HEK293 (cell line): ENCODE measurements around the gene KDM3B.
A peak's percentile ranks its signal among the peaks of the same experiment; 100 is the strongest.

Experiments used
- CTCF ChIA-PET: fragments of 350-600 bp; formaldehyde crosslinking; extraction: SDS; loops from one replicate; lab custom pipeline; 2021; ENCODE audit warnings: antibody characterized with exemption; lab: Yijun Ruan, JAX
- POLR2A ChIA-PET: fragments of 300-600 bp; formaldehyde crosslinking; extraction: SDS; loops from one replicate; lab custom pipeline; 2020; ENCODE audit warnings: antibody characterized with exemption, inconsistent platforms; lab: Yijun Ruan, JAX
- H3K27ac ChIP-seq: fragments of 200-500 bp; sonication (Bioruptor generic); 2 replicates; pipeline ENCODE4 v1.5.1; 2014; ENCODE audit warnings: low read depth, low read length, control low read depth, inconsistent platforms; ENCODE audit errors: extremely low read depth
- H3K36me3 ChIP-seq, 2 experiments: fragments of 200-500 bp in 1 of 2; sonication (Bioruptor generic) in 1 of 2; 1 replicate in 1 of 2; 2 replicates in 1 of 2; pipeline ENCODE4 v1.5.1; 2014 to 2017; ENCODE audit warnings: inconsistent platforms in 2 of 2, low read length in 2 of 2; ENCODE audit not compliant: control insufficient read depth in 2 of 2, insufficient read depth in 1 of 2
- H3K4me1 ChIP-seq: fragments of 200-500 bp; sonication (Bioruptor generic); 2 replicates; pipeline ENCODE4 v1.5.1; 2014; ENCODE audit warnings: mild to moderate bottlenecking, low read length, inconsistent platforms; ENCODE audit not compliant: control insufficient read depth, insufficient read depth
- H3K4me3 ChIP-seq: 2 replicates; pipeline ENCODE4 v1.5.1; 2011; ENCODE audit warnings: low read depth, mild to moderate bottlenecking, control low read depth, low read length, moderate library complexity
- H3K9me3 ChIP-seq: fragments of 200-500 bp; sonication (Bioruptor generic); 2 replicates; pipeline ENCODE4 v1.5.1; 2014; ENCODE audit warnings: low read depth, low read length, inconsistent platforms; ENCODE audit not compliant: control insufficient read depth, insufficient read depth
- KLF8 ChIP-seq: fragments of 450-650 bp; formaldehyde crosslinking; IDR thresholded peaks from 2 replicates; pipeline ENCODE4 v1.5.1; 2016; ENCODE audit warnings: missing biosample characterization, missing genetic modification characterization
- REST ChIP-seq: fragments of 450-650 bp; formaldehyde crosslinking; IDR thresholded peaks from 2 replicates; pipeline ENCODE4 v1.5.1; 2016; ENCODE audit warnings: missing biosample characterization, missing genetic modification characterization
- ZBTB10 ChIP-seq: fragments of 450-650 bp; formaldehyde crosslinking; IDR thresholded peaks from 2 replicates; pipeline ENCODE4 v1.5.1; 2016; ENCODE audit warnings: missing biosample characterization, missing genetic modification characterization
- ZBTB48 ChIP-seq: fragments of 450-650 bp; formaldehyde crosslinking; IDR thresholded peaks from 2 replicates; pipeline ENCODE4 v1.5.1; 2016; ENCODE audit warnings: missing biosample characterization, missing genetic modification characterization
- ZBTB6 ChIP-seq: fragments of 450-650 bp; formaldehyde crosslinking; IDR thresholded peaks from 2 replicates; pipeline ENCODE4 v1.5.1; 2017; ENCODE audit warnings: missing biosample characterization, missing genetic modification characterization
- ZEB2 ChIP-seq: fragments of 450-650 bp; formaldehyde crosslinking; IDR thresholded peaks from 2 replicates; pipeline ENCODE4 v1.5.1; 2016; ENCODE audit warnings: missing biosample characterization, missing genetic modification characterization
- ZFP37 ChIP-seq: fragments of 450-650 bp; formaldehyde crosslinking; IDR thresholded peaks from 2 replicates; pipeline ENCODE4 v1.5.1; 2016; ENCODE audit warnings: missing biosample characterization, missing genetic modification characterization
- ZNF24 ChIP-seq: fragments of 450-650 bp; formaldehyde crosslinking; IDR thresholded peaks from 2 replicates; pipeline ENCODE4 v1.5.1; 2016; ENCODE audit warnings: missing biosample characterization, missing genetic modification characterization
- ZNF324 ChIP-seq: fragments of 450-650 bp; formaldehyde crosslinking; IDR thresholded peaks from 2 replicates; pipeline ENCODE4 v1.5.1; 2016; ENCODE audit warnings: missing biosample characterization, missing genetic modification characterization
- ZNF335 ChIP-seq: fragments of 450-650 bp; formaldehyde crosslinking; conservative IDR thresholded peaks from 2 replicates; pipeline ENCODE4 v1.5.1; 2016; ENCODE audit warnings: missing biosample characterization, missing genetic modification characterization
- ZNF341 ChIP-seq: fragments of 450-650 bp; formaldehyde crosslinking; IDR thresholded peaks from 2 replicates; pipeline ENCODE4; 2016; ENCODE audit warnings: low read depth, missing biosample characterization, missing genetic modification characterization
- ZNF362 ChIP-seq: fragments of 450-650 bp; formaldehyde crosslinking; IDR thresholded peaks from 2 replicates; pipeline ENCODE4 v1.5.1; 2016; ENCODE audit warnings: missing biosample characterization, missing genetic modification characterization
- ZNF398 ChIP-seq: fragments of 450-650 bp; formaldehyde crosslinking; IDR thresholded peaks from 2 replicates; pipeline ENCODE4 v1.5.1; 2017; ENCODE audit warnings: missing biosample characterization, missing genetic modification characterization
- ZNF416 ChIP-seq: fragments of 450-650 bp; formaldehyde crosslinking; IDR thresholded peaks from 2 replicates; pipeline ENCODE4 v1.5.1; 2016; ENCODE audit warnings: missing biosample characterization, missing genetic modification characterization
- ZNF426 ChIP-seq: fragments of 450-650 bp; formaldehyde crosslinking; IDR thresholded peaks from 2 replicates; pipeline ENCODE4 v1.5.1; 2017; ENCODE audit warnings: missing biosample characterization, missing genetic modification characterization, mild to moderate bottlenecking, inconsistent platforms, moderate library complexity
- ZNF501 ChIP-seq: fragments of 450-650 bp; formaldehyde crosslinking; IDR thresholded peaks from 2 replicates; pipeline ENCODE4 v1.5.1; 2016; ENCODE audit warnings: missing biosample characterization, missing genetic modification characterization
- ZNF561 ChIP-seq: fragments of 450-650 bp; IDR thresholded peaks from 2 replicates; pipeline ENCODE4 v1.5.1; 2018; ENCODE audit warnings: missing biosample characterization, missing genetic modification characterization, borderline replicate concordance
- ZNF600 ChIP-seq: fragments of 450-650 bp; formaldehyde crosslinking; IDR thresholded peaks from 2 replicates; pipeline ENCODE4 v1.5.1; 2016; ENCODE audit warnings: missing biosample characterization, missing genetic modification characterization
- ZNF621 ChIP-seq: fragments of 450-650 bp; formaldehyde crosslinking; IDR thresholded peaks from 2 replicates; pipeline ENCODE4 v1.5.1; 2017; ENCODE audit warnings: missing biosample characterization, missing genetic modification characterization
- ZNF629 ChIP-seq: fragments of 450-650 bp; formaldehyde crosslinking; IDR thresholded peaks from 2 replicates; pipeline ENCODE4 v1.5.1; 2017; ENCODE audit warnings: missing biosample characterization, missing genetic modification characterization
- ZNF692 ChIP-seq: fragments of 450-650 bp; formaldehyde crosslinking; IDR thresholded peaks from 2 replicates; pipeline ENCODE4 v1.5.1; 2016; ENCODE audit warnings: missing biosample characterization, missing genetic modification characterization
- ZNF707 ChIP-seq: fragments of 450-650 bp; formaldehyde crosslinking; IDR thresholded peaks from 2 replicates; pipeline ENCODE4 v1.5.1; 2016; ENCODE audit warnings: missing biosample characterization, missing genetic modification characterization
- ZNF785 ChIP-seq: fragments of 450-650 bp; formaldehyde crosslinking; IDR thresholded peaks from 2 replicates; pipeline ENCODE4 v1.5.1; 2016; ENCODE audit warnings: missing biosample characterization, missing genetic modification characterization

The KDM3B gene

GRCh38 chr5:138449501-138450239 lies 97.2 kb downstream of the KDM3B start:
- Histone ChIP-seq H3K4me1 (0 out of 2 replicates have a peak, but pooled peaks cover 2% of the 10 kb centered on the region), H3K27ac (no peak overlapping the region), H3K9me3 (no peaks in the 10 kb centered on the region), H3K36me3 (peaks cover 0 to 7% of the 10 kb centered on the region in 2 experiments; a peak in 1 of 3 replicates), H3K4me3 (no peak overlapping the region)
- ChIA-PET POLR2A (interaction anchor here (0.5 to 3.6 kb wide), 5 partner anchors 13 to 893 kb away, joined by 3 to 21 read pairs (median 4); partner anchors contain the start of gene EGR1), CTCF (interaction anchor here (0.6 to 5.4 kb wide), 35 partner anchors 8 to 1032 kb away, joined by 3 to 110 read pairs (median 4); partner anchors contain the start of genes EGR1, ETF1, KDM3B and REEP2)
- TF ChIP-seq ZNF501 (tag by site-specific recombination) (0 out of 2 replicates have a peak, but pooled peaks have one; percentile 43), ZBTB6 (tag by site-specific recombination) (0 out of 2 replicates have a peak, but pooled peaks have one; percentile 14), ZFP37 (peak; percentile 81; the same call in 1 of the 2 replicates), ZNF24 (tag by site-specific recombination) (0 out of 2 replicates have a peak, but pooled peaks have one; percentile 27), ZNF707 (tag by site-specific recombination) (no peak), ZNF600 (tag by site-specific recombination) (peak; percentile 98), ZNF416 (tag by site-specific recombination) (no peak), ZNF692 (tag by site-specific recombination) (peak; percentile 42; the same call in 1 of the 2 replicates), ZNF335 (tag by site-specific recombination) (peak; percentile 73), KLF8 (tag by site-specific recombination) (no peak), ZBTB10 (tag by site-specific recombination) (no peak), REST (tag by site-specific recombination) (peak; percentile 75), ZNF324 (tag by site-specific recombination) (no peak; the same call in 1 of the 2 replicates), ZNF785 (tag by site-specific recombination) (no peak), ZNF341 (tag by site-specific recombination) (no peak), ZNF629 (tag by site-specific recombination) (peak; percentile 35; the same call in 1 of the 2 replicates), ZNF621 (tag by site-specific recombination) (no peak), ZNF426 (no peak), ZEB2 (tag by site-specific recombination) (peak; percentile 65; the same call in 1 of the 2 replicates), ZBTB48 (tag by site-specific recombination) (peak; percentile 57; the same call in 1 of the 2 replicates), ZNF561 (tag by site-specific recombination) (no peak), ZNF362 (tag by site-specific recombination) (no peak), ZNF398 (tag by site-specific recombination) (peak; percentile 60; the same call in 1 of the 2 replicates)
